Kidney tubule cell (primary cell): ENCODE measurements around the gene GSG1L2.
"Not testable (repeated sequence)": the region's sequence is repeated elsewhere in the genome, so short reads cannot be mapped to it uniquely, and the experiment has no call there.

Experiments
- DNase-seq: peaks from one replicate; pipeline ENCODE4 v3.0.0-alpha.2; 2018; ENCODE audit warnings: low spot score

Gene GSG1L2

GRCh38 chr17:9788601-9789000 lies 33.3 kb downstream of the GSG1L2 start:
- no peak for DNase-seq

- no peak for DNase-seq
Measured at GRCh38 chr17:9784544-9784943, 37.3 kb downstream of the GSG1L2 start.

- DNase-seq, result not testable (repeated sequence)
Measured at GRCh38 chr17:9783465-9783864, 38.4 kb downstream of the GSG1L2 start.

GRCh38 chr17:9783050-9783449 lies 38.8 kb downstream of the GSG1L2 start:
- no peak for DNase-seq

- no peak for DNase-seq
Measured at GRCh38 chr17:9780552-9780951, 41.3 kb downstream of the GSG1L2 start.

GRCh38 chr17:9776911-9777310 lies 45.0 kb downstream of the GSG1L2 start:
- no peak for DNase-seq

GRCh38 chr17:9772658-9773057 lies 49.2 kb downstream of the GSG1L2 start:
- DNase-seq, result no peak

- DNase-seq, result no peak
Measured at GRCh38 chr17:9771465-9771864, 50.4 kb downstream of the GSG1L2 start.

- DNase-seq, result no peak
Measured at GRCh38 chr17:9769036-9769695, 52.7 kb downstream of the GSG1L2 start.

- peak; percentile 59 for DNase-seq
Measured at GRCh38 chr17:9768381-9768934, 53.4 kb downstream of the GSG1L2 start.

GRCh38 chr17:9767432-9767991 lies 54.4 kb downstream of the GSG1L2 start:
- DNase-seq, result no peak

- DNase-seq, result no peak
Measured at GRCh38 chr17:9766970-9767369, 54.9 kb downstream of the GSG1L2 start.

- no peak for DNase-seq
Measured at GRCh38 chr17:9765322-9765721, 56.6 kb downstream of the GSG1L2 start.

GRCh38 chr17:9763643-9764042 lies 58.2 kb downstream of the GSG1L2 start:
- no peak for DNase-seq

- DNase-seq, result no peak
Measured at GRCh38 chr17:9760266-9760665, 61.6 kb downstream of the GSG1L2 start.

GRCh38 chr17:9755083-9755482 lies 66.8 kb downstream of the GSG1L2 start:
- DNase-seq, result peak; percentile 15
